Activated naive CD8-positive, alpha-beta T cell treated with anti-CD3 and anti-CD28 coated beads, Interleukin-2, amount 50 U/mL, for 16 hours (primary cell): ENCODE results near the gene GPR149.
"Not testable (repeated sequence)": the region's sequence is repeated elsewhere in the genome, so short reads cannot be mapped to it uniquely, and the experiment has no call there.

Source experiments
- DNase-seq: peaks from one replicate; pipeline ENCODE4 v3.0.0-alpha.2; 2020; ENCODE audit warnings: low read depth, low spot score

The GPR149 gene, protein sequence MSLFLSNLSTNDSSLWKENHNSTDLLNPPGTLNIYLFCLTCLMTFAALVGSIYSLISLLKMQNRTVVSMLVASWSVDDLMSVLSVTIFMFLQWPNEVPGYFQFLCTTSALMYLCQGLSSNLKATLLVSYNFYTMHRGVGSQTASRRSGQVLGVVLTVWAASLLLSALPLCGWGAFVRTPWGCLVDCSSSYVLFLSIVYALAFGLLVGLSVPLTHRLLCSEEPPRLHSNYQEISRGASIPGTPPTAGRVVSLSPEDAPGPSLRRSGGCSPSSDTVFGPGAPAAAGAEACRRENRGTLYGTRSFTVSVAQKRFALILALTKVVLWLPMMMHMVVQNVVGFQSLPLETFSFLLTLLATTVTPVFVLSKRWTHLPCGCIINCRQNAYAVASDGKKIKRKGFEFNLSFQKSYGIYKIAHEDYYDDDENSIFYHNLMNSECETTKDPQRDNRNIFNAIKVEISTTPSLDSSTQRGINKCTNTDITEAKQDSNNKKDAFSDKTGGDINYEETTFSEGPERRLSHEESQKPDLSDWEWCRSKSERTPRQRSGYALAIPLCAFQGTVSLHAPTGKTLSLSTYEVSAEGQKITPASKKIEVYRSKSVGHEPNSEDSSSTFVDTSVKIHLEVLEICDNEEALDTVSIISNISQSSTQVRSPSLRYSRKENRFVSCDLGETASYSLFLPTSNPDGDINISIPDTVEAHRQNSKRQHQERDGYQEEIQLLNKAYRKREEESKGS

DNA sequence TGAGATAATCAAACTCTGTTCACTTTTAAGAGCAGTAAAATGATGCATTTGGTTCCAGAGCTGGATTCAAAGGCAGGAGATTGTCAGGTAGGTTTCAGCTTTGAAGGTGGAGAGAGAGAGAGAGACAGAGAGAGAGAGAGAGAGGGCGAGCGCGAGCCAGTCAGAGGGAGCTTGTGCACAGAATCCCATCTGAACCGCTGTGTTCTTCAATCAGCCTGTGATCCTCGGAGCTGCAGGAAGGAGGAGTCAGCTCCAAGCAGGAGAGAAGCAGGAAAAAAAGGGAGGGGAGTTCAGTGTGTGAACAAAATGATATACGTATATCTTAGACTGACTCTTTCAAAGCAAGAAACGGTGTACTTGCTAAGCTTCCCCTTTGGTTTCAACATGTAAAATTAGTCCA is at the start of gene GPR149:
TSS of gene GPR149 (minus strand) at position 177 of the 400 bp plus-strand sequence. CDS start 575 bp downstream, outside the sequence.
- no peak for DNase-seq

DNA sequence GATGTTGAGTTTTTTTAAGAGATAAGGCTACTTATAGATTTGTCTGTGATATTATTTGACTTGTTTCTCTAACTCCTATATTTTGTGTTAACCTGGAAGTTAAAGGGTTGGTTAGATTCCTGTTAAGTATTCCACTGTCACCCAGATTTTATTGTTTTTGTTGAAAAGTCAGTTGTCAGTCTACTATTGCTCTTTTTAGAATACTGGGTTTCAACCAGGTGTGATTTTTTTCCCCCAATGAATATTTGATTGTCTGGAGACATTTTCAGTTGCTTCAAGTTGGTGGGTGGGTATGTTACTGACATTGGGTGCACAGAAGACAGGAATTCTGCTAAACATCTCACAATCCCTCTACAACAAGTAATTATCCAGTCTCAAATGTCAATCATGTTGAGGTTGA is 43.8 kb upstream of the GPR149 start:
- DNase-seq = no peak

DNA sequence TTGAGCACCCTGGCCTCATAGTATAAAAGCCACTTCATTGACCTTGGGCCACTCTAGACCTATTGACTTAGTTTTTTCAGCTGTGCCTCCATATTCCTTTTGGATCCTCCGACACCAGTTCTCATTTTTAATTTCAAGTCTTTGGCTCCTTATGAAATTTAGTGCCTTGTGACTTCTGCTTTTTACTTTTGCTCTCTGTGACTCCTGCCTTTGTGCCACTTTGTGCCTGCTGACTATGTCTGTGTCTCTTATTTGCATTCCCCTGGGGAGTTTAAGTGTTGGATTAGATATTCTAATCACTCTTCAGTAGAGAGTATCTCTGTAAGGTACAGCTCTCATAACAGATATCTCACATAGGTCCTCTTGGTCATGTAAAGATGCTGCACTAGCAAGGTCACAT is 39.6 kb upstream of the GPR149 start:
- DNase-seq = no peak

DNA sequence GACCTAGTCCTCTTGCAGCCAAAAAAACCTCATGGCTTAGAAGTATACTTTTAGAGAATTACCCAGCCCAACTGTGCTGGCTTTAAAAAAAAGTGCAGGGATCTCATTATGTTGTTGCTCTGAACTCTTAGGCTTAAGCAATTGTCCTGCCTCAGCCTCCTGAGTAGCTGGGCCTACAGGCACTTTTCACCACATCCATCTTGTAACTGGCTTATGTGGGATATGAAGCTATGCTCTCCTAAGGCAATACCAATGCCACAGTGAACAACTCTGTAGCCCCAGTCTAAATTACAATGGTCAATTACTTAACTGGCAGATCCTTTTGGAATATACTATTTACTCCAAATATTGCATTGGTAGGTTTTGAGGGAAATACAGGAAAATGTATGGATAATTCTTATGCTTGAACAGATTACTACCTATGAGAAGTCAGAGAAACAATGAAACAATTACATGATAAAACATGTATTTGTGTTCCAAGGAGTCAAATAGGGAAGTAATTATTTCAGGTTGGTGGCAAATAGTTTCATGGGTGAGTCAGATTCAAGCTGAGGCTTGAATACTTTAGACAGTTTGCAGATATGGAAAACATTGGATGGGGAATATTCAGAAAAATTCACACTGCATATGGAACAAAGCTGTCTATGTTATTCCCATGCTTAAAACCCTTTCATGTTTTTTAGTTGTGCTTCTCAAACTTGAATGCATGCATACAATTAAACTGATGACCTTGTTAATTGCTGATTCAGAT is 34.6 kb upstream of the GPR149 start:
- no peak for DNase-seq

DNA sequence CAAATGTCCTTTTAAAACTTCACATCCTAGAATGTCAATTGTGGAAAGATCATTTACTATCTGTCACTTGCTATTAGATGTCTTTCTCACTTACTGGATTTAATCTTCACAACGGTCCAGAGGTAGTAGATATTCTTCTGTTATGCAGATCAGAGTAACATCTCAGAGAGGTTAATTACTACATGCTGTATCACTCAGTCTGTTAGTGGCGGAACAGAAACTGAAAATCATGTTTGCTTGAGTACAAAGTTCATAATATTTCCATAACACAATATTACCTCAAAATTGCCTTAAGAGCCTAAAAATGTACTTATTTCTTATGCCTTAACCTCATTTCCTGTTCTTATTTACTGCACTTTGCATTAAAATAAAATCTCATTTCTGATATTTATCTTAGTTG is 28.6 kb upstream of the GPR149 start:
- DNase-seq = no peak

DNA sequence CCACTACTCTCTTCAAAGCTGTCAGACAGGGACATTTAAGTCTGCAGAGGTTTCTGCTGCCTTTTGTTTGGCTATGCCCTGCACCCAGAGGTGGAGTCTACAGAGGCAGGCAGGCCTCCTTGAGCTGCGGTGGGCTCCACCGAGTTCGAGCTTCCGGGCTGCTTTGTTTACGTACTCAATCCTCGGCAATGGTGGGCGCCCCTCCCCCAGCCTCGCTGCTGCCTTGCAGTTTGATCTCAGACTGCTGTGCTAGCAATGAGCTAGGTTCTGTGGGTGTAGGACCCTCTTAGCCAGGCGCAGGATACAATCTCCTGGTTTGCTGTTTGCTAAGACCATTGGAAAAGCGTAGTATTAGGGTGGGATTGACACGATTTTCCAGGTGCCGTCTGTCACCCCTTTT is 9.1 kb upstream of the GPR149 start:
- not testable (repeated sequence) for DNase-seq

DNA sequence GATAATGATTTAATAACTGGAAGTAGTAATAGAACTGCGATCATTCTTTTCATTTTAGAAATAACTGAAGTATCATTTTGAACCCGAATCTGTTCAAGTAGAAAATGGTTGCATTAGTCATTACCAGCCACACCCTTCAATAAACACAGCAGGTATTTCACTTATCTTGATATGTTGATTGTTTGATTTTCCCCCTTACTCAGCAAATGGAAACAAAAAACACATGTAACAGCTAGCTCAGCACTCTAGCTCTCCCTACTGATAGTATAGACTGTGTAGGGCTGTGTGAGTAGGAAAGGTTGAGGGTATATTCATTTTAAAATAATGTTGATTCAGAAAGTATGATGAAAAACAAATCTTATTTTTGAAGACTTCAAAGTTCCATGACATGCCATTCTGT is 1.1 kb upstream of the GPR149 start:
- DNase-seq = no peak

DNA sequence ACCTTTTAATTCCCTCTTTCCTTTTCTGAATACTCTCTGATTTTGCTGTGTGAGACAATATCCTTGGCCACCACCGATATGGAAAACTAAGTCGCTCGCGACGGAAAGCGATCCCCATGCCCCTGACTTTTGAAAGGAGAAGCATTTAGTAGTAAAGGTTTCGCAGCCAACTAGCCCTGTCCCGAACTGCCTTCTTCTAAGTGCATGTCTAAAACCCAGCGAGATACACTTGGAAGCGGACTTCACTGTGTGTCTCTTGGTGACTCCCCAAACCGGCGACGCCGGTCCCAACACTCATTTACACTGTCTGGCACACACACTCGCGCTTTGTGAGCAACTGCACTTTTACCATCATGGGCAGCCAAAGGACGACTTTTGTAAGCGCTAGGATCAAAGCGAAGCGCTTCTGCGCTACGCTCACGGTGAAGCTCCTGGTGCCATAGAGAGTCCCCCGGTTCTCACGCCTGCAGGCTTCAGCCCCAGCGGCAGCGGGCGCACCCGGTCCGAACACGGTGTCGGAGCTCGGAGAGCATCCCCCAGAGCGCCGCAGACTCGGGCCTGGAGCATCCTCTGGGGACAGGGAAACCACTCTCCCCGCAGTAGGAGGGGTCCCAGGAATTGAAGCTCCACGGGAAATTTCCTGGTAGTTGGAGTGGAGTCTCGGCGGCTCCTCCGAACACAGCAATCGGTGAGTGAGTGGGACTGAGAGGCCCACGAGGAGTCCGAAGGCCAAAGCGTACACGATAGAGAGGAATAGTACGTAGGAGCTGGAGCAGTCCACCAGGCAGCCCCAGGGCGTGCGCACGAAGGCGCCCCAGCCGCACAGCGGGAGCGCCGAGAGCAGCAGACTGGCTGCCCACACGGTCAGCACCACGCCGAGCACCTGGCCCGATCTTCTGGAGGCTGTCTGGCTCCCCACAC is 1.4 kb downstream of the GPR149 start:
- DNase-seq = no peak

DNA sequence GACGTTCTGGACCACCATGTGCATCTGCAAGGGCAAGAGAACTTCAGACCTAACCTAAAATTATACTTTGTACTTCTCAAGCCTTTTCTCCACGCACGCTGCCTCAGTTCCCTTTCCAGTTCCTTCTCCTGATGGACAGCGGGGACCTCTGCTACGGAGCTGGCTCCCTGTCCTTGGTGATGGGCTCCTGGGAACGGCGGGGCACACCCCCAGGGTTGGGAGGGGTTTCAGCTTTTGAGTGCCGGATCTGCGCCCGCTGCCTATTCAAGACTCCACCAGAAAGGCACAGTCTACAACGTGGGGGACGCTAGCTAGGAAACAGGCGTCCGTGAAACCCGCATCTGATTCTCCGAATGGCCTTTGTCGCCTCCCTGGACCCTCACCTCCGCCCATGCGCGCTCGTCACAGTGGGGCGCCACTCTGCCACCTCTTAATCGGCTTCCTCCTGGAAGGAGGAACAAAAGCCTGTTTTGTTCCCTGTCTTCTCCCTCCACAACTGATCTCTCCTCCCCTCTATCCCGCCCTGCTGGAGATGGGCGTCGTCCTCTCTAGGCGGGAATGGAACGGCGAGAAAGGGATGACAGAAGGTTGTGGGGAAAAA is 2.2 kb downstream of the GPR149 start:
- no peak for DNase-seq

- no peak for DNase-seq
Observed at GRCh38 chr3:154422694-154423093, 7.3 kb downstream of the GPR149 start.

- DNase-seq = no peak
Observed at GRCh38 chr3:154421083-154421482, 8.9 kb downstream of the GPR149 start.

- DNase-seq = no peak
Observed at GRCh38 chr3:154398084-154398967, 31.7 kb downstream of the GPR149 start.

- no peak for DNase-seq
Observed at GRCh38 chr3:154389861-154390260, 40.1 kb downstream of the GPR149 start.

DNA sequence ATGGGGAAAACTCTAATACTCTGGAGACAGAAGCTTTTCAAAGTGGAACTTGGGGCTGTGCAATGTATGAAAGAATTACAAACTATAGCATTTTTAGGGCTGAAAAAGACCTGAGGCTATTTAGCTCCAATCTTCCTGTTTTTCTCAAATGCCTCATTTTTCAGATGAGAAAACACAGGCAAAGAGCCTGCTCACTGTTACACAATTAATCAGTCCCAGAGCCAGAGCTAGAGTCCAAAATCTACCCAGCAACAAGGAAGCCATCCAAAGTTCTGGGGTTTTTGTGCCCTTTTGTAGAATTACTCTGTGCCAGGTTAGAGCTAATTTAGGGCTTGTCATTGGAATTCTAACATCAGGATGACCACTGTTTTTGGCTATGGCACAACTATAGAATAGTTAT is 45.5 kb downstream of the GPR149 start:
- DNase-seq = no peak

GRCh38 chr3:154378311-154378710 is 51.7 kb downstream of the GPR149 start:
- no peak for DNase-seq

- DNase-seq = no peak
Observed at GRCh38 chr3:154367221-154367620, 62.8 kb downstream of the GPR149 start.

- no peak for DNase-seq
Observed at GRCh38 chr3:154364849-154365248, 65.1 kb downstream of the GPR149 start.

DNA sequence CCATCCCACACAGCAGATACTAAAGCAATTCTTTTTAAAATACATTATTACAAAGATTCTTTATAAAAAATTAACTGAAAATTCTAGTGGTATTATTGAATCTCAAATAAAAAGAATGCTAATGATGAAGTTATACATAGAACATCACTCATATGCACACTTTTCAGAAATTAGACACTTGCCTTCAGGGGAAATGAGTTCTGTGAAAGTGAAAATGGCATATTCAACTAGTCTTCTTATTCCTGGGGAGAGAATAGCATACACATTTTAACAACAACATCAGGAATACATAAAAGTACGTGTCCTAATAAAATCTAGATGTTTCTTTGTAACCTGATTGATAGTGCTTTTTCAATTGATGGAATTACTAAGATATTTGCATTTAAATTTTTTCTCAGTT is 68.9 kb downstream of the GPR149 start:
- DNase-seq = no peak

DNA sequence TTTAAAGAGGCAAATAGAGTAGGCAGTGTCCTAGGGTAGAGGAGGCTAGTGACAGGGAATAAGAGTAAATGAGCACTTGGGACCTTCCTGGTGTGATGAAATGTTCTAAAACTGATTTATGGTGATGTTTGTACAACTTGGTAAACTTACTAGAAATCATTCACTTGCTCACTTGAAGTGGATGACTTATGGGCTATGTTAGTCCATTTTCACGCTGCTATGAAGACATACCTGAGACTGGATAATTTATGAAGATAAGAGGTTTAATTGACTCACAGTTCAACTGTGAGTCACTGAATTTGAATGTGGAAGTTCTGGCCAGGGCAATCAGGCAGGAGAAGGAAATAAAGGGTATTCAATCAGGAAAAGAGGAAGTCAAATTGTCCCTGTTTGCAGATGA is 74.0 kb downstream of the GPR149 start:
- DNase-seq = no peak

DNA sequence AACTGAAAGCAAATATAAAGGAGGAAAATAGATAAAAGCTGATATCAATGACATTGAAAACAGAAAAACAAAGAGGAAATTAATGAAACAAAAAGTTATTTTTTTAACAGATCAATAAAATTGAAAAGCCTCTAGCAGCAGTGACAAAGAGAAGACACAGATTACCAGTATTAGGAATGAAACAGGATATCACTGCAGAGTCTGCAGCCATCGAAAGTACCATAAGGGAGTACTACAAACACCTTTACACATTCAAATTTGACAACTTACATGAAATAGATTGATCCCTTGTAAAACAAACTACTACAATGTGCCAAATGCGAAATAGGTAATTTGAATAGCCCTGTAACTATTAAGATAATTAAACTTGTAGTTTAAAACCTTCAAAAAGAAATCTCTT is 80.8 kb downstream of the GPR149 start:
- DNase-seq = no peak
